Hepatocyte (in vitro differentiated cells): ENCODE data around the gene UNC13D. TPM values are rescaled to one million over a fixed set of nuclear protein-coding genes. Genes with fewer than 3 reads are reported as not detected.

Source experiments
- DNase-seq: peaks from one replicate; pipeline ENCODE4 v3.0.0-alpha.2; 2016; ENCODE audit warnings: low spot score
- H2AFZ ChIP-seq: fragments of 200-600 bp; sonication (generic); 2 replicates; pipeline ENCODE4 v1.6.0; 2016; ENCODE audit warnings: antibody characterized with exemption, mild to moderate bottlenecking
- H3K27ac ChIP-seq: fragments of 200-600 bp; sonication (generic); 2 replicates; pipeline ENCODE4 v1.5.1; 2016; ENCODE audit warnings: mild to moderate bottlenecking
- H3K27me3 ChIP-seq: fragments of 200-600 bp; sonication (generic); 2 replicates; pipeline ENCODE4 v1.6.1; 2016
- H3K36me3 ChIP-seq: fragments of 200-600 bp; sonication (generic); replicated peaks from 2 replicates; pipeline ENCODE4 v1.5.1; 2016; ENCODE audit warnings: low read depth; ENCODE audit not compliant: insufficient read depth
- H3K4me1 ChIP-seq: fragments of 200-600 bp; sonication (generic); 2 replicates; pipeline ENCODE4 v1.5.1; 2016; ENCODE audit warnings: mild to moderate bottlenecking, moderate library complexity; ENCODE audit not compliant: insufficient read depth
- H3K4me2 ChIP-seq: fragments of 200-600 bp; sonication (generic); 2 replicates; pipeline ENCODE4 v1.6.0; 2016
- H3K4me3 ChIP-seq: fragments of 200-600 bp; sonication (generic); 2 replicates; pipeline ENCODE4 v1.5.1; 2016; ENCODE audit warnings: mild to moderate bottlenecking
- H3K79me2 ChIP-seq: fragments of 200-600 bp; sonication (generic); 2 replicates; pipeline ENCODE4 v1.6.0; 2017; ENCODE audit warnings: mild to moderate bottlenecking
- H3K9me2 ChIP-seq: fragments of 200-600 bp; sonication (generic); replicated peaks from 2 replicates; pipeline ENCODE4 v1.6.0; 2017; ENCODE audit warnings: mild to moderate bottlenecking; ENCODE audit not compliant: insufficient read depth
- H3K9me3 ChIP-seq: fragments of 200-600 bp; sonication (generic); 2 replicates; pipeline ENCODE4 v1.5.1; 2016; ENCODE audit warnings: low read depth, mild to moderate bottlenecking
- H4K20me1 ChIP-seq: fragments of 200-600 bp; sonication (generic); 2 replicates; pipeline ENCODE4 v1.6.0; 2016; ENCODE audit warnings: mild to moderate bottlenecking; ENCODE audit not compliant: insufficient read depth, poor library complexity, severe bottlenecking
- CTCF ChIP-seq: fragments of 200-600 bp; sonication (generic); IDR thresholded peaks from 2 replicates; pipeline ENCODE4 v1.5.1; 2016; ENCODE audit warnings: antibody characterized with exemption, mild to moderate bottlenecking; ENCODE audit not compliant: poor library complexity
- EZH2 ChIP-seq: fragments of 200-600 bp; sonication (generic); IDR thresholded peaks from 2 replicates; pipeline ENCODE4 v1.6.1; 2016; ENCODE audit warnings: antibody characterized with exemption, mild to moderate bottlenecking, borderline replicate concordance
- EZH2phosphoT487 ChIP-seq: fragments of 200-600 bp; sonication (generic); IDR thresholded peaks from one replicate; pipeline ENCODE4 v1.6.1; 2018; ENCODE audit warnings: antibody characterized with exemption, mild to moderate bottlenecking, low read depth, moderate library complexity; ENCODE audit not compliant: unreplicated experiment, severe bottlenecking
- WGBS: methylation state at CpG from one replicate; pipeline ENCODE4 v1.1.6; 2016; ENCODE audit warnings: low lambda C conversion rate; ENCODE audit errors: missing lambda C conversion rate; 5-methylcytosine and 5-hydroxymethylcytosine counted together
- polyA plus RNA-seq: library from polyadenylated mRNA; unstranded; fragments of >200 nt; fragmentation: Nextera tagmentation; extraction: Ambion mirVana; gene quantifications from 2 replicates; pipeline ENCODE4 v1.2.1, GENCODE V29; 2016
- total RNA-seq: library from RNA; depleted of rRNA; stranded (reverse); fragments of >200 nt; gene quantifications from 2 replicates; pipeline ENCODE4 v1.2.3, GENCODE V29; 2014

The UNC13D gene
- total and polyA plus RNA-seq, 2 experiments from 2014 or later, result 2.2 to 8.8 TPM

GRCh38 chr17:75827308-75828075 is 16.7 kb downstream of the UNC13D start:
- Histone ChIP-seq H3K4me1 (peaks cover 27% of the 10 kb centered on the region), H3K9me2 (no peaks in the 10 kb centered on the region), H3K27ac (peak overlapping the region; percentile 60), H3K36me3 (no peaks in the 10 kb centered on the region), H3K4me2 (peak overlapping the region; percentile 57), H2AFZ (no peak overlapping the region), H3K79me2 (no peaks in the 10 kb centered on the region), H3K27me3 (no peaks in the 10 kb centered on the region), H3K4me3 (no peak overlapping the region), H3K9me3 (no peaks in the 10 kb centered on the region), H4K20me1 (no peaks in the 10 kb centered on the region)
- TF ChIP-seq EZH2phosphoT487 (no peak), CTCF (peak; percentile 57)
- 44% methylated on average over 21 of the region's 21 CpGs for WGBS
- peak; percentile 75 for DNase-seq

GRCh38 chr17:75826561-75827307 is 17.5 kb downstream of the UNC13D start:
- WGBS, result 87% methylated on average over 14 of the region's 14 CpGs
- no peaks in the 10 kb centered on the region for H4K20me1 ChIP-seq
- no peak overlapping the region for H2AFZ ChIP-seq
- H3K36me3 ChIP-seq, result no peaks in the 10 kb centered on the region
- no peak for TF ChIP-seq CTCF
- no peak for TF ChIP-seq EZH2
- H3K27ac ChIP-seq, result peak overlapping the region; percentile 60
- no peaks in the 10 kb centered on the region for H3K79me2 ChIP-seq
- no peak overlapping the region for H3K4me2 ChIP-seq
- H3K9me2 ChIP-seq, result no peaks in the 10 kb centered on the region
- no peaks in the 10 kb centered on the region for H3K27me3 ChIP-seq
- H3K4me1 ChIP-seq, result peaks cover 27% of the 10 kb centered on the region
- no peak for DNase-seq
- no peak overlapping the region for H3K4me3 ChIP-seq
- no peaks in the 10 kb centered on the region for H3K9me3 ChIP-seq

GRCh38 chr17:75825748-75826370 is 18.3 kb downstream of the UNC13D start:
- Histone ChIP-seq H3K27ac (peak overlapping the region; percentile 34), H3K4me1 (peaks cover 27% of the 10 kb centered on the region), H3K36me3 (no peaks in the 10 kb centered on the region), H3K79me2 (no peaks in the 10 kb centered on the region), H2AFZ (no peak overlapping the region), H3K4me2 (no peak overlapping the region), H3K27me3 (no peaks in the 10 kb centered on the region), H3K9me3 (no peaks in the 10 kb centered on the region), H3K9me2 (no peaks in the 10 kb centered on the region), H3K4me3 (no peak overlapping the region), H4K20me1 (no peaks in the 10 kb centered on the region)
- DNase-seq, result no peak
- TF ChIP-seq EZH2phosphoT487 (no peak), EZH2 (no peak), CTCF (no peak)
- WGBS, result 95% methylated on average over 10 of the region's 12 CpGs
